ENCODE data around the gene ZC3HAV1L.

ZC3HAV1L gene

GRCh38 chr7:139075871-139076686 is 40.2 kb upstream of the ZC3HAV1L start:
- no peak for TF ChIP-seq CTCF (IDR thresholded peaks at IDR 0.05; ENCODE audit: insufficient read depth, missing control alignments)
- FAIRE-seq (no peak), DNase-seq (ENCODE audit: insufficient read length, low spot score) (no peak)

GRCh38 chr7:139075031-139075652 is 39.3 kb upstream of the ZC3HAV1L start:
- FAIRE-seq (peak; percentile 44), DNase-seq (ENCODE audit: insufficient read length, low spot score) (peak; percentile 36)
- TF ChIP-seq CTCF (IDR thresholded peaks at IDR 0.05; ENCODE audit: insufficient read depth, missing control alignments): peak; percentile 76

- TF ChIP-seq CTCF (IDR thresholded peaks at IDR 0.05; ENCODE audit: insufficient read depth, missing control alignments): no peak
- DNase-seq (ENCODE audit: insufficient read length, low spot score): no peak
- FAIRE-seq: no peak
Measured at GRCh38 chr7:139072796-139073195, 37.0 kb upstream of the ZC3HAV1L start.

GRCh38 chr7:139071680-139072079 is 35.8 kb upstream of the ZC3HAV1L start:
- no peak for FAIRE-seq
- DNase-seq (ENCODE audit: insufficient read length, low spot score): no peak
- TF ChIP-seq CTCF (IDR thresholded peaks at IDR 0.05; ENCODE audit: insufficient read depth, missing control alignments): no peak

- DNase-seq (ENCODE audit: insufficient read length, low spot score) (no peak), FAIRE-seq (no peak)
- no peak for TF ChIP-seq CTCF (IDR thresholded peaks at IDR 0.05; ENCODE audit: insufficient read depth, missing control alignments)
Measured at GRCh38 chr7:139068544-139069399, 32.9 kb upstream of the ZC3HAV1L start.

- DNase-seq (ENCODE audit: insufficient read length, low spot score) (no peak), FAIRE-seq (no peak)
- TF ChIP-seq CTCF (IDR thresholded peaks at IDR 0.05; ENCODE audit: insufficient read depth, missing control alignments): no peak
Measured at GRCh38 chr7:139066315-139066714, 30.5 kb upstream of the ZC3HAV1L start.
